ENCODE data around the gene P2RY6. TPM values are rescaled to one million over a fixed set of nuclear protein-coding genes. Genes with fewer than 3 reads are reported as not detected.
A peak's percentile ranks its signal among the peaks of the same experiment; 100 is the strongest.

P2RY6 gene
- total RNA-seq, 2 donors from 2014 or later: 0.31 to 0.37 TPM

- TF ChIP-seq CTCF (conservative IDR thresholded peaks at IDR 0.05): no peak
- peaks cover 24% of the 10 kb centered on the region for H3K4me1 Mint-ChIP-seq
- H3K4me3 ChIP-seq (ENCODE audit: low read length): peak overlapping the region; percentile 70
- no peaks in the 10 kb centered on the region for H3K9me3 Mint-ChIP-seq
- no peaks in the 10 kb centered on the region for H3K9me3 ChIP-seq (ENCODE audit: control insufficient read depth, low read length)
- no peak overlapping the region for H3K9ac ChIP-seq (ENCODE audit: extremely low read depth, low read length, poor library complexity, severe bottlenecking)
- DNase-seq: no peak
- peaks cover 21% of the 10 kb centered on the region for H3K36me3 Mint-ChIP-seq (ENCODE audit: low read depth)
- peak overlapping the region; percentile 6 for H3K27ac ChIP-seq (ENCODE audit: low read depth, low read length)
- no peak overlapping the region for H3K4me3 Mint-ChIP-seq
- 92 to 100% methylated on average over 1 of the region's 1 CpG for WGBS, 2 experiments (ENCODE audit: insufficient coverage in 1 of 2, insufficient read length in 1 of 2)
- H3K27me3 ChIP-seq (ENCODE audit: control insufficient read depth, insufficient read depth, low read length, poor library complexity, severe bottlenecking): no peaks in the 10 kb centered on the region
- H3K4me1 ChIP-seq (ENCODE audit: control insufficient read depth, insufficient read depth, low read length): peaks cover 26% of the 10 kb centered on the region
- H3K27ac Mint-ChIP-seq: no peak overlapping the region
- peaks cover 9% of the 10 kb centered on the region for H3K36me3 ChIP-seq (ENCODE audit: control insufficient read depth, insufficient read depth, low read length)
- peaks cover 11% of the 10 kb centered on the region for H3K27me3 Mint-ChIP-seq (ENCODE audit: insufficient read depth)
Measured at GRCh38 chr11:73313652-73314051, 41.5 kb downstream of the P2RY6 start.

GRCh38 chr11:73314117-73314961, 42.2 kb downstream of the P2RY6 start:
- peak overlapping the region; percentile 83 for H3K27ac Mint-ChIP-seq
- no peak for TF ChIP-seq CTCF (conservative IDR thresholded peaks at IDR 0.05)
- peaks cover 24% of the 10 kb centered on the region for H3K4me1 Mint-ChIP-seq
- WGBS, 2 experiments (ENCODE audit: insufficient coverage in 1 of 2, insufficient read length in 1 of 2): 51 to 77% methylated on average over 7 to 11 of the region's 11 CpGs
- Histone ChIP-seq H3K27ac (ENCODE audit: low read depth, low read length) (no peak overlapping the region), H3K9me3 (ENCODE audit: control insufficient read depth, low read length) (no peaks in the 10 kb centered on the region), H3K36me3 (ENCODE audit: control insufficient read depth, insufficient read depth, low read length) (peaks cover 9% of the 10 kb centered on the region), H3K9ac (ENCODE audit: extremely low read depth, low read length, poor library complexity, severe bottlenecking) (no peak overlapping the region), H3K4me1 (ENCODE audit: control insufficient read depth, insufficient read depth, low read length) (peaks cover 26% of the 10 kb centered on the region), H3K27me3 (ENCODE audit: control insufficient read depth, insufficient read depth, low read length, poor library complexity, severe bottlenecking) (no peaks in the 10 kb centered on the region), H3K4me3 (ENCODE audit: low read length) (peak overlapping the region; percentile 4)
- peak; percentile 88 for DNase-seq
- no peaks in the 10 kb centered on the region for H3K9me3 Mint-ChIP-seq
- peaks cover 11% of the 10 kb centered on the region for H3K27me3 Mint-ChIP-seq (ENCODE audit: insufficient read depth)
- no peak overlapping the region for H3K4me3 Mint-ChIP-seq
- H3K36me3 Mint-ChIP-seq (ENCODE audit: low read depth): peaks cover 26% of the 10 kb centered on the region

GRCh38 chr11:73315293-73316020, 43.3 kb downstream of the P2RY6 start:
- H3K4me3 ChIP-seq (ENCODE audit: low read length): no peak overlapping the region
- H3K4me1 ChIP-seq (ENCODE audit: control insufficient read depth, insufficient read depth, low read length): peaks cover 26% of the 10 kb centered on the region
- no peaks in the 10 kb centered on the region for H3K27me3 ChIP-seq (ENCODE audit: control insufficient read depth, insufficient read depth, low read length, poor library complexity, severe bottlenecking)
- H3K9ac ChIP-seq (ENCODE audit: extremely low read depth, low read length, poor library complexity, severe bottlenecking): no peak overlapping the region
- Mint-ChIP-seq H3K27ac (no peak overlapping the region), H3K36me3 (ENCODE audit: low read depth) (peaks cover 26% of the 10 kb centered on the region), H3K27me3 (ENCODE audit: insufficient read depth) (peaks cover 2% of the 10 kb centered on the region), H3K4me1 (peaks cover 24% of the 10 kb centered on the region), H3K4me3 (no peak overlapping the region), H3K9me3 (no peaks in the 10 kb centered on the region)
- TF ChIP-seq CTCF (conservative IDR thresholded peaks at IDR 0.05): no peak
- 73 to 86% methylated on average over 2 to 8 of the region's 9 CpGs for WGBS, 2 experiments (ENCODE audit: insufficient coverage in 1 of 2, insufficient read length in 1 of 2)
- H3K27ac ChIP-seq (ENCODE audit: low read depth, low read length): no peak overlapping the region
- no peaks in the 10 kb centered on the region for H3K9me3 ChIP-seq (ENCODE audit: control insufficient read depth, low read length)
- no peak for DNase-seq
- H3K36me3 ChIP-seq (ENCODE audit: control insufficient read depth, insufficient read depth, low read length): peaks cover 7% of the 10 kb centered on the region
